Measurements from ENCODE around the gene CLEC17A.
A peak's percentile ranks its signal among the peaks of the same experiment; 100 is the strongest.

DNA sequence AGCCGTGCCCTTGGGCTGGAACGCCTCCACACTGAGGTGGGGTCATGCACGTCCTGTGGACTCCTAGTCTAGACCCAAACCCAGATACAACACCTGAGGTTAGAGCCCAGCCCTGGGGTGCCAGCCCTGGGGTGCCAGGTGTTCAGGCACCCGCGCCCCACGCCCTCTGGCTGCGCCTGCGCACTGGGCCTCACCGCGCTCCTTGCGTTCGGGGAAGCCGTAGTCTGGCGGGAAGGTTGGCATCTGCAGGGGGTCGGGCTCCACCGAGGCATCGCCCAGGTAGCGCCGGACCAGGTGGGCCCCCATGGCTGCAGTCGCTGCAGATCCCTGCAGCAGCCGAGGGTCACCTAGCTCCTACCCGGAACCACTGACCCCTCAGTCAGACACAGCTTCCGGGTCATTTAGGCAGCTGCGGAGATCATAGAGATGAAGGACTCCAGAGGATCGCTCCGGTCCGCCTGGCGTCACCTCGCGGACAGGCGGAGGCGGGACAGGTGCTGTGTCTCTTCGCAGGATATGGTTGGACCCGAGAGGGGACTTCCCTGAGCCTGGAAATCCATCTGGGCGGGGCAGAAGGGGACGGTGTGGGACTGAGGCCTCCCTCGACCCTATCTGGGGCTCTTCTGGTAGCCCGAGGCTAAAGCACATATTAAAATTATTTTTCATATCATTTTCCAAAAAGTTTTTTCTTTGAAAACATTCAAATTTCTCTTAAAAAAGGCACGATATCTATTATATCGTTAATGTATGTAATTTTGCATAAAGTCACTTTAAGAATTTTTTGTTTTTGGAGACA, 11.0 kb upstream of the CLEC17A start, which contains the start of gene NDUFB7:
- TF ChIP-seq, protein P1, sequence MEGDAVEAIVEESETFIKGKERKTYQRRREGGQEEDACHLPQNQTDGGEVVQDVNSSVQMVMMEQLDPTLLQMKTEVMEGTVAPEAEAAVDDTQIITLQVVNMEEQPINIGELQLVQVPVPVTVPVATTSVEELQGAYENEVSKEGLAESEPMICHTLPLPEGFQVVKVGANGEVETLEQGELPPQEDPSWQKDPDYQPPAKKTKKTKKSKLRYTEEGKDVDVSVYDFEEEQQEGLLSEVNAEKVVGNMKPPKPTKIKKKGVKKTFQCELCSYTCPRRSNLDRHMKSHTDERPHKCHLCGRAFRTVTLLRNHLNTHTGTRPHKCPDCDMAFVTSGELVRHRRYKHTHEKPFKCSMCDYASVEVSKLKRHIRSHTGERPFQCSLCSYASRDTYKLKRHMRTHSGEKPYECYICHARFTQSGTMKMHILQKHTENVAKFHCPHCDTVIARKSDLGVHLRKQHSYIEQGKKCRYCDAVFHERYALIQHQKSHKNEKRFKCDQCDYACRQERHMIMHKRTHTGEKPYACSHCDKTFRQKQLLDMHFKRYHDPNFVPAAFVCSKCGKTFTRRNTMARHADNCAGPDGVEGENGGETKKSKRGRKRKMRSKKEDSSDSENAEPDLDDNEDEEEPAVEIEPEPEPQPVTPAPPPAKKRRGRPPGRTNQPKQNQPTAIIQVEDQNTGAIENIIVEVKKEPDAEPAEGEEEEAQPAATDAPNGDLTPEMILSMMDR (IDR thresholded peaks at IDR 0.05): peak; percentile 85
- no peak for TF ChIP-seq EZH2 (IDR thresholded peaks at IDR 0.05; ENCODE audit: borderline replicate concordance, insufficient read depth, low read depth, low read length, poor library complexity, severe bottlenecking)

Measured in B cell (primary cell).